HG03066 (cell line): ENCODE measurements around the gene DRC1.

Source experiments
- ATAC-seq: cut with Tn5 transposase; IDR thresholded peaks from one replicate; pipeline ENCODE4 v1.9.1; 2021; ENCODE audit warnings: low read depth; ENCODE audit not compliant: unreplicated experiment

DRC1 gene

DNA sequence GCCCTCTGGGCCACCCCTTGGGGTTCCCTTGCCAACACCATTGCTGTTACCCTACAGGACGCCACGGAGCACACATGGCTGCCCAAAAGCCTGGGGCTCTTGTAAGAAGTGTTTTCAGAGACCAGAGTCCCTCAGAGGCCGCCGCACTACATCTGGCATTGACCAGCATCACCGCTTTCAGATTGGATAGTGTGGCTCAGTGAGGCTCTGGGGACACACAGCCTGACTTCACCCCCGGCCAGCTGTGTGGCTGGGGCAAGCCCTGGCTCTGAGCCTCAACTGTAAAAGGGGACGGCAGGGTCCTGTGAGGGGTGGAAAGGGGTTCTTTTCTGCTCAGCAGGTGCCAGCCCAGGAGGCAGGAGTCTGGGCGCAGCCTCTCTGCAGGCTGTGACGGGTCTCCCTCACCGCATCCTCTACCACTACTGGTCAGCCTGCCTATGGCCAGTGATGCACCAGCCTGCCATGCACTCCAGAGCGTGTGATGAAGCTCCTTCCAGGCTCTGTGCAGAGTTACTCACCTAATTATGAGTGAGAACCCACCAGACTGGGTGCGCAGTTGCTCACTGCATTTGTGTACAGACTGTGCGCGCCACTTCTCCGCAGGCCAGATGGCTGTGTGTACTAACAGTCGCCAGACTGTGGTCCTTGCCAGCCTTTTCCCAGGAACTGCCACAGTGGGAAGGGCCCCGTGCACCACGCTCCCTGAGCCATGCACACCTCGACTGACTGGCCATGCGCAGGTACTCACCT lies 86.9 kb downstream of the DRC1 start:
- ATAC-seq = no peak

- ATAC-seq = no peak
These were observed 87.6 kb downstream of the DRC1 start for GRCh38 chr2:26489213-26489850.

DNA sequence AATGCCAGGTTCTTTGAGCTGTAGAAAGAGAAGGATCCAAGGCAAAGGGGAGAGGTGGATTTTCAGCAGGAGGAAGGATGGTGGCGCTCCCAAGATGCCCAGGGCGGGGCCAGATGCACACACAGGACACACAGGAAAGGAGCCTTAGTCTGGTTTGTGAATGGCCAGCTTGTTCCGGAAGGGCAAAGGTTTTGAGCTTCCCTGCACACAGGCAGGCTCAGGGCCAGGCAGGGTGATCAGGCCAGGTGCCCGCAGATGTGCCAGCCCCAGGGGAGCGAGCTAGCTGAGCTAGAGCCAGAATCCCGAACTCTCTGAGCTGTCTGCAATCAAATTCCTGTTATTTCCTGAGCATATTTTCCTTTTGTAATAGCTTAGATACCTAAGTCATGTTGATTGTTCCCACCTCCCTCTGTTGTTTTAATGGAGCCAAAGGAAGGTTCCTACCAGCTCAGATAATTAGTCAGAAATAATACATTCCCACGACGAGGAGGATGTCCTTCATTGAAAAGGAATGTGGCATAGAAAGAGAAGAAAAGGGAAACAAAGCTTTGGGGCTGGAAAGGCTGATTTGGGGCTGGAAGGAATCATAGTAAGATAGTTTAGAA lies 89.9 kb downstream of the DRC1 start:
- no peak for ATAC-seq

- ATAC-seq = no peak
These were observed 91.2 kb downstream of the DRC1 start for GRCh38 chr2:26492749-26493515.

- no peak for ATAC-seq
These were observed 91.8 kb downstream of the DRC1 start for GRCh38 chr2:26493566-26493965.

- no peak for ATAC-seq
These were observed 92.5 kb downstream of the DRC1 start for GRCh38 chr2:26494199-26494598.

DNA sequence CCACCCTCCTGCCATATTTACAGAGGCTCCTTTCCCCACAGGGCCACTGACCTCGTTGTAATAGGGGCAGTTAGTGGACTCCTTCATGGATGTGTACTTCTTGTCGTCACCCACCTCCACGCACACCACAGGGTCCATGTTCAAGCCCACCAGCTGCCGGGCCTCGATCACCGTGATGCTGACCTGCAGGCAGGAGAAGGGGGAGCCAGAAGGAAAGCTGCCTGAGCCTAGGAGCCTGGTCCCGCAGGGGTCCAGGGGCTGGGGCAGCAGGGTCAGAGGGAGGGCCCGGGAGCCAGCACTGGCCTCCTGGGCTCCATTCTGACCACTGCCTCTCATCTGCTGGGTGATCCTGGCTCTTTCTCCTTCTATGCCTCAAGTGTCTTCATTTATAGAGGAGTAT lies 93.2 kb downstream of the DRC1 start:
- ATAC-seq = no peak

- no peak for ATAC-seq
These were observed 94.1 kb downstream of the DRC1 start for GRCh38 chr2:26495705-26496297.

DNA sequence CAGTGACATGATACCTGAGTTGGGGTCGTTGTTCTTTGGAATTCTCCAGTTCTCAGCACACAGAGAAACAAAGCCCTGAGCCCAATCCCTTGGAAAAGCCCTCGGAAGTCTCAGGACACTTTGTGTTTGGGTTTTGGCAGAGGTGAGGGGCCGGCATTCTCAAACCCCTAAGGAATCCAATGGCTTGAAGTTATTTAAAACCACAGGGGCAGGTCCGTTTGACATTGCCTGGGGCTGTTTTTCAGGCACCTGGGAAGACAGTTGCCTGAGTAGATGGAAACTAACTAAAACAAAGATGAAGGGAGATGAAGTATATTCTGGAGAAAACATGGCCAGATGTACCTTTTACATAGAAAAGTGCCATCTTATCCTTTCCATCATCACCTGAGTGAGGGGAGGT lies 98.7 kb downstream of the DRC1 start:
- no peak for ATAC-seq

DNA sequence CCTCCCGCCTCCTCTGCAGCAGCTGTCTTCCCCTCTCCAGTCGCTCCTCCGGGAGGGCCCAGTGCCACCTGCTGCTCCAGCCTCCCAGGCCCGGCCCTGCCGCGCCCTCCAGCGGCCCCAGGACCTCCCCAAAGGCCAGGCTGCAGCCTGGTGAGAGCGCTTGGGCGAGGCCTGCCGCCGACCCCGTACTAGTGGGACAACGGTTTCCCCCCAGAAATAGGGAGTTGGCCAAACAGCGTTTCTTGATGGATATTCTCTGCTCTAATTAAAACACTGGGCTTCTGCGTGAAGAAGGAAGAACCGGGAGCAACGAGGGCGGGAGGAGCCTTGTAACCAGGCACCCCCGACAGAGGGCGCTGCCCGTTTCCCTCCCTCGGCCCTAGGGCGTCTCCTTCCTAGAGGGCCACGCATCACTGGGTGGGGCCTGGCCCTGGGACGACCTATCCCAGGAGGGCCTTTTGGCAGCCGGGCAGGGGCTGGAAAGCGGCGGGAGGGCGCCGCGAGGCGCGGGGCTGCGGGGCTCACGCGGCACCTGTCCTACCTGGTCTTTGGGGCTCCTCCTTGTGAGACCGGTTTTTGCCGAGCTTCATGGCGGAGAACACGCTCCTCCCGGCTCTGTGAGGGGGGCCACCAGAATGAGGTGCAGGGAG lies 101.6 kb downstream of the DRC1 start:
- no peak for ATAC-seq

GRCh38 chr2:26504002-26504401 lies 102.3 kb downstream of the DRC1 start:
- ATAC-seq = no peak

DNA sequence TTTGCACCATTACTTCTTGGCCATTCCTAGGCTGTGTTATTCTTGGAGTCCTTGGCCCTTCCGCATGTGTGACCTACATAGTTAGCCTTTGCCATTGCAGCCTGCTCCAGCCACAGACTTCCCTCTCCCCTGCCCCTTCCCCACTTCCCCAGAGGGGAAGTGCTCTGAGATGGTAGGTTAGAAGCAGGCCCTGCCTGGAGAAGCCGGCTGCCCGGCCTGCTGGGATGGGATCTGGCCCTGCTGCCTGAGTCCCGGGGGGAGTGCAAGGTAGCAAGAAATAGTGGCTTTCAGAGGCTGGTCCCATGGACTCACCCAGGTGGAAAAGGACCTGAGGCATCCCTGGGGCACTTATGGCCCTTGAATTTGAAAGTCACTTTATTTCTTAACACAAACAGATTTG lies 104.6 kb downstream of the DRC1 start:
- no peak for ATAC-seq
